Measurements from ENCODE around the gene FGFR2. TPM values are rescaled to one million over a fixed set of nuclear protein-coding genes. Genes with fewer than 3 reads are reported as not detected.

Gene FGFR2
- total RNA-seq, 4 donors from 2014 or later, result 8.4 to 16.5 (median 9.2) TPM

DNA sequence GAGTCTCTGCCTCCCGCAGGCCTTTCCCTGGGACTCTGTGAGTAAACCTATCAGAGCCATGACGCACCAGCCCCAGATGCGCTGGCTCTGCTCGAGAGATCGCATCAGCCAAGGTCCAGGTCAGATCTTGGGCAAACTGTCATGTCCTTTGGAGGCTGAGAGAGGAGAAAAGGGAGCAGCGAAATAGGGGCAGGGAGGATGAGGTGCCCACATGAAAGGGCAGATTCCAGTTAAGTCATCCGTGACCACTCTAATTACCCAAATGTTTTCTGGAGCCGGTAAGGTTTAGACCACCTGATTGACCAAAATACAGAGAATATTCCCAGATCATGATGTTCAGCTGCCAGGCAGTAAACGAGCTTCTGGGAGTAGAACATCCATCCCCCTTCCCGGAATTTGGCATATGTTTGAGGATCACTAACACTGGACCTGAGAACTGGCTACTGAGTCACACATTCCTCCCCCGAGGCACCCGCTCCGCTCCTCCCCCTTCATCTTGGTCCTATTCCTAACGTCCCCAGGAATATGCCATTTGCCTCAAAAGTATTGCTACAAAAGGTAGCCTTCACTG is 88.0 kb downstream of the FGFR2 start:
- H3K27me3 ChIP-seq, result no peaks in the 10 kb centered on the region
- no peaks in the 10 kb centered on the region for H3K36me3 ChIP-seq
- WGBS, 2 donors, result 68 to 71% methylated on average over 14 of the region's 14 CpGs
- peak; percentile 57 to 62 for DNase-seq (ENCODE audit: low spot score in 2 of 2)
- no peaks in the 10 kb centered on the region for H3K9me3 ChIP-seq
- TF ChIP-seq, protein P1, sequence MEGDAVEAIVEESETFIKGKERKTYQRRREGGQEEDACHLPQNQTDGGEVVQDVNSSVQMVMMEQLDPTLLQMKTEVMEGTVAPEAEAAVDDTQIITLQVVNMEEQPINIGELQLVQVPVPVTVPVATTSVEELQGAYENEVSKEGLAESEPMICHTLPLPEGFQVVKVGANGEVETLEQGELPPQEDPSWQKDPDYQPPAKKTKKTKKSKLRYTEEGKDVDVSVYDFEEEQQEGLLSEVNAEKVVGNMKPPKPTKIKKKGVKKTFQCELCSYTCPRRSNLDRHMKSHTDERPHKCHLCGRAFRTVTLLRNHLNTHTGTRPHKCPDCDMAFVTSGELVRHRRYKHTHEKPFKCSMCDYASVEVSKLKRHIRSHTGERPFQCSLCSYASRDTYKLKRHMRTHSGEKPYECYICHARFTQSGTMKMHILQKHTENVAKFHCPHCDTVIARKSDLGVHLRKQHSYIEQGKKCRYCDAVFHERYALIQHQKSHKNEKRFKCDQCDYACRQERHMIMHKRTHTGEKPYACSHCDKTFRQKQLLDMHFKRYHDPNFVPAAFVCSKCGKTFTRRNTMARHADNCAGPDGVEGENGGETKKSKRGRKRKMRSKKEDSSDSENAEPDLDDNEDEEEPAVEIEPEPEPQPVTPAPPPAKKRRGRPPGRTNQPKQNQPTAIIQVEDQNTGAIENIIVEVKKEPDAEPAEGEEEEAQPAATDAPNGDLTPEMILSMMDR (IDR thresholded peaks at IDR 0.05), result no peak
- peak in 1 of 2 donors; percentile 31 for TF ChIP-seq EP300 (IDR thresholded peaks at IDR 0.05)
- no peak overlapping the region for H3K27ac ChIP-seq
- no peak overlapping the region for H3K4me3 ChIP-seq
- peaks cover 0 to 3% (median 0%) of the 10 kb centered on the region in 4 donors for H3K4me1 ChIP-seq

DNA sequence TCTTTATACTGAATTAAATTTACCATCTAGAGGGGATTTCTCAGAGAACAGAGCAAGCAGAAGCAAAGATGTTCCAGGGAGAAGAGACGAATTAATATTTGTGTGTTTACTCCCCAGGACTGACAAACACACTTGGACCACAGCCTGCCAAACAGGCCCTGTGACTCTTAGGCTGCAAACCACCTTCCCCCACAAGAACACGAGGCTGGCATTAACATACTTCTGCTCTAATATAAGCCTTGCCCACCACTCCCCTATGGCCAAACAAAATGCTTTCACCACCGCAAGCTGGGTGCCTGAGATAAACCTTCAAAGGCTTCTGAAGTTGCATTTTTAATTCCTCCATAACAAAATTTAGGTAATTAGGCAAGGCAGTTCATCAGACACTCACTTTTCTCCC is 88.4 kb downstream of the FGFR2 start:
- no peaks in the 10 kb centered on the region for H3K9me3 ChIP-seq
- TF ChIP-seq, protein P1 (IDR thresholded peaks at IDR 0.05), result no peak
- TF ChIP-seq EP300 (IDR thresholded peaks at IDR 0.05) (no peak), POLR2A (IDR thresholded peaks at IDR 0.05) (no peak)
- H3K27ac ChIP-seq, result no peak overlapping the region
- H3K36me3 ChIP-seq, result no peaks in the 10 kb centered on the region
- DNase-seq (ENCODE audit: low spot score in 2 of 2), result no peak
- H3K4me3 ChIP-seq, result no peak overlapping the region
- WGBS, 2 donors, result 76 to 81% methylated on average over 3 of the region's 3 CpGs
- peaks cover 0 to 3% (median 0%) of the 10 kb centered on the region in 4 donors for H3K4me1 ChIP-seq
- H3K27me3 ChIP-seq, result no peaks in the 10 kb centered on the region

DNA sequence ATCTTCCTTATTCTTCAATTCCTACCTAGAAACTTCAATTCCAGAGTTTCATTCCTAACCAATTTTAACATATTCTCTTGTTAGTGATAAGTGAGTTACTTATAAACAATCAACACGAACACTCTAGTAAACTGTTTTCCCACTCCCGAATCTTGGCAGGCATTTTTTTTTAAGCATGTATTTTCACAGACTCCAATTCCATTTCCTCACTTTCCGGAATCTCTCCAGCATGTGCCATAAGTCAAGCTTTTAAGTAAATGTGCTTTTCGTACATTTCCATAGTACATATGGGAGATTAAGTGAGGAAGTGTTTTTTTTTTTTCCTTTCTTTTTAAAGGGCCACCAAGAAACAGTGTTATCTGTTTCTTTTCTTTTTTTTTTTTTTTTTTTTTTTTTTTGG is 89.1 kb downstream of the FGFR2 start:
- Histone ChIP-seq H3K27ac (no peak overlapping the region), H3K9me3 (no peaks in the 10 kb centered on the region), H3K4me1 (peaks cover 0 to 3% (median 0%) of the 10 kb centered on the region in 4 donors), H3K36me3 (no peaks in the 10 kb centered on the region), H3K27me3 (no peaks in the 10 kb centered on the region), H3K4me3 (no peak overlapping the region)
- DNase-seq (ENCODE audit: low spot score in 2 of 2), result no peak
- WGBS, 2 donors, result 48 to 52% methylated on average over 4 of the region's 4 CpGs
- TF ChIP-seq, protein P1 (IDR thresholded peaks at IDR 0.05), result no peak

DNA sequence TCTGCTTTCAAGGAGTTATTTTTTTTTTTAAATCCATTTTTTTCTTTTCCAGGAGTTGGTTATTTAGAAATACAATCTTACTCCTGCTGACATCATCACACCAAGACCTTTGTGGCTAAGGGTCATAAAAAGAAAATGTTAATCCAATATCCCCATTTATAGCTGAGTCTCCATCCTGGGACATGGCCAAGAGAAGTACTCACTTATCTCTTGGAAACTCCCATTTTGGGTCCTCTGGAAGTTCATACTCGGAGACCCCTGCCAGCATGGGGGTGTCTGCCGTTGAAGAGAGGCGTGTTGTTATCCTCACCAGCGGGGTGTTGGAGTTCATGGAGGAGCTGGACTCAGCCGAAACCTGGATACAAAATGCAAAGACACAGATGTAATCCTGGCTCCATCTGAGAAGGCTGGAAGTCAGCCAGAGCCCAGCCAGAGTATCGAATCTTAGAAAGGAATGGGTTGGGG is 94.6 kb downstream of the FGFR2 start:
- Histone ChIP-seq H3K27ac (no peak overlapping the region), H3K9me3 (no peaks in the 10 kb centered on the region), H3K27me3 (no peaks in the 10 kb centered on the region), H3K36me3 (no peaks in the 10 kb centered on the region), H3K4me1 (peaks cover 0 to 4% (median 0%) of the 10 kb centered on the region in 4 donors), H3K4me3 (no peak overlapping the region)
- WGBS, 2 donors, result 55 to 58% methylated on average over 6 of the region's 6 CpGs
- no peak for DNase-seq (ENCODE audit: low spot score in 2 of 2)
- TF ChIP-seq EP300 (IDR thresholded peaks at IDR 0.05) (no peak), POLR2A (IDR thresholded peaks at IDR 0.05) (no peak)
- TF ChIP-seq, protein P1 (IDR thresholded peaks at IDR 0.05), result no peak

DNA sequence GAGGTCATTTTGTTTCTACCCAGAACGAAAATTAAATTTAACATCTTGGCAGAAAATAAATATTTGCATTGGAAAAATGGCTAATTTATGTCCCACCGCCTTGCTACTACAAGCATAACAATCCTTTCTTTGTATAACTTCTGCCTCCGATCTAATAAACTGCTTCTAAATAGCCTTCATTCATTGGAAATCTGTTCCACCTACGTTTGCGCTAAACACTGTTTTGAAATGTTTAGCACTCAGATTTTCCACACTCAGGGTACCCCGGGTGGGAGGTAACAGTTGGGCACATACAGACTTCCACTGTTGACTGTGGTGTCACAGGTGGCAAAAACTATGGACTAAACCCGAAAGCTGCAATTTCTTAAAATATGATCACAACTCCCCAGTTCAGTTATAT is 96.4 kb downstream of the FGFR2 start:
- no peak for DNase-seq (ENCODE audit: low spot score in 2 of 2)
- WGBS, 2 donors, result 44 to 53% methylated on average over 7 of the region's 7 CpGs
- Histone ChIP-seq H3K4me1 (peaks cover 0 to 4% (median 0%) of the 10 kb centered on the region in 4 donors), H3K36me3 (no peaks in the 10 kb centered on the region), H3K9me3 (no peaks in the 10 kb centered on the region), H3K27me3 (no peaks in the 10 kb centered on the region), H3K4me3 (no peak overlapping the region), H3K27ac (no peak overlapping the region)
- TF ChIP-seq, protein P1 (IDR thresholded peaks at IDR 0.05), result no peak

Measured in tibial nerve (tissue), 4 donors.